Brain microvascular endothelial cell (primary cell): ENCODE data around the gene SLC38A9.
"Not testable (repeated sequence)": the region's sequence is repeated elsewhere in the genome, so short reads cannot be mapped to it uniquely, and the experiment has no call there.

Experiments used
- DNase-seq: peaks from one replicate; pipeline ENCODE4 v3.0.0-alpha.2; 2020
- H3K27ac ChIP-seq: fragments of 250-450 bp; sonication (Bioruptor Pico); 2 replicates; pipeline ENCODE4 v1.5.1; 2020; ENCODE audit warnings: mild to moderate bottlenecking, moderate library complexity
- H3K27me3 ChIP-seq: fragments of 250-450 bp; sonication (Bioruptor Pico); replicated peaks from 2 replicates; pipeline ENCODE4 v1.5.1; 2020; ENCODE audit warnings: mild to moderate bottlenecking
- H3K36me3 ChIP-seq: fragments of 250-450 bp; sonication (Bioruptor Pico); replicated peaks from 2 replicates; pipeline ENCODE4 v1.5.1; 2020; ENCODE audit warnings: mild to moderate bottlenecking
- H3K4me3 ChIP-seq: 2 replicates; pipeline ENCODE4 v1.5.1; 2011; ENCODE audit warnings: low read depth, mild to moderate bottlenecking, control low read depth, low read length, moderate library complexity
- in situ Hi-C: cut with HindIII; loops from 2 replicates; pipeline ENCODE4 v1.10.0; 2017; ENCODE audit warnings: low sequenced_read_pairs, low pct_ligation_motif_present
- TF ChIP-seq, protein P1 (sequence below): IDR thresholded peaks from 2 replicates; pipeline ENCODE4 v1.5.1; 2011; ENCODE audit warnings: low read depth, mild to moderate bottlenecking, moderate library complexity, low read length, control low read depth, inconsistent platforms; ENCODE audit errors: missing control alignments

The SLC38A9 gene, protein sequence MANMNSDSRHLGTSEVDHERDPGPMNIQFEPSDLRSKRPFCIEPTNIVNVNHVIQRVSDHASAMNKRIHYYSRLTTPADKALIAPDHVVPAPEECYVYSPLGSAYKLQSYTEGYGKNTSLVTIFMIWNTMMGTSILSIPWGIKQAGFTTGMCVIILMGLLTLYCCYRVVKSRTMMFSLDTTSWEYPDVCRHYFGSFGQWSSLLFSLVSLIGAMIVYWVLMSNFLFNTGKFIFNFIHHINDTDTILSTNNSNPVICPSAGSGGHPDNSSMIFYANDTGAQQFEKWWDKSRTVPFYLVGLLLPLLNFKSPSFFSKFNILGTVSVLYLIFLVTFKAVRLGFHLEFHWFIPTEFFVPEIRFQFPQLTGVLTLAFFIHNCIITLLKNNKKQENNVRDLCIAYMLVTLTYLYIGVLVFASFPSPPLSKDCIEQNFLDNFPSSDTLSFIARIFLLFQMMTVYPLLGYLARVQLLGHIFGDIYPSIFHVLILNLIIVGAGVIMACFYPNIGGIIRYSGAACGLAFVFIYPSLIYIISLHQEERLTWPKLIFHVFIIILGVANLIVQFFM

DNA sequence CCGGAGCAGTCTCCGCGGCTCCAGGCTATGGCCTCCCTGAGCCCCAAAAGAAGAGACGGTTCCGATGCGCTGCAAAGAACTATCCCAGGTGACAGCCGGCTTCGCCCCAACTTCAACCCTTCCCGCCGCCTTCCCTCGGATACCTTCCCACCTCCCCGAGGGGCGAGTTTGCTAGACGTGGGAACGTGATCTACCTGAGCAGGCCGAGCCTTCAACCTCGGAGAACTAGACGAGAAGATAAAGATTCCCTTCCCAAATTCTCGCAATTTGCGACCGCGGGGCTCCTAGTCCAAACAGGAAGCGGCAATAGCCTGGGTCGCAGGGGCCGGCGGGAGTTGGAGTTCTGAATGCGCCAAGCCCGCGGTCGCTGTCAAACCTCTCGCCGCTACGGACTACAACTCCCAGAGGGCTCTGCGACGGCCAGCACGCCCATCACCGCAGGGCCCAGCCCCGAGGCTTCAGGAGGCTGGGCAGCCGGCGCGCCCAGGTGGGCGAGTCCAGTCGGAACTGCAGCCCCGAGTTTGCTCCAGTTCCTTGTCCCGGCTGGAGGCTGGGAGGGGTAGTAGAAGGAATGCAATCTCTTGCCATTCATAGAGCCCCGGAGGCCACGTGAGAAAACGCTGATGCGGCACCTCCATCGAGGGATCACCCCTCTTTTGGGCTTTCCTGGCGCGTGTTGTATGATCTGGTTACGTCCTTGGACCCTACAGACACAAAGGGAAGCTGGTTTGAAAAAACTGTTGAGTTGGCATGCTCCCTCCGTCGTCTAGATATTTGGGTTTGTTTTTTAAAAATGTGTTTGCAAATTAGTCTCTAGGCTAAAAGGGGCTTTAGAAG is at the start of gene SLC38A9:
TSS of gene SLC38A9 (minus strand) at position 302 of the 837 bp plus-strand sequence. CDS start 14,366 bp downstream, outside the sequence.
- peak; percentile 93 for DNase-seq
- no peak within 1 kb of the TSS for H3K27ac ChIP-seq
- no peaks in the 10 kb centered on the region for H3K27me3 ChIP-seq
- H3K4me3 ChIP-seq = peak within 1 kb of the TSS; percentile 98
- in situ Hi-C loops = no loop called here
- H3K36me3 ChIP-seq = no peaks in the 10 kb centered on the region
- TF ChIP-seq, protein P1, sequence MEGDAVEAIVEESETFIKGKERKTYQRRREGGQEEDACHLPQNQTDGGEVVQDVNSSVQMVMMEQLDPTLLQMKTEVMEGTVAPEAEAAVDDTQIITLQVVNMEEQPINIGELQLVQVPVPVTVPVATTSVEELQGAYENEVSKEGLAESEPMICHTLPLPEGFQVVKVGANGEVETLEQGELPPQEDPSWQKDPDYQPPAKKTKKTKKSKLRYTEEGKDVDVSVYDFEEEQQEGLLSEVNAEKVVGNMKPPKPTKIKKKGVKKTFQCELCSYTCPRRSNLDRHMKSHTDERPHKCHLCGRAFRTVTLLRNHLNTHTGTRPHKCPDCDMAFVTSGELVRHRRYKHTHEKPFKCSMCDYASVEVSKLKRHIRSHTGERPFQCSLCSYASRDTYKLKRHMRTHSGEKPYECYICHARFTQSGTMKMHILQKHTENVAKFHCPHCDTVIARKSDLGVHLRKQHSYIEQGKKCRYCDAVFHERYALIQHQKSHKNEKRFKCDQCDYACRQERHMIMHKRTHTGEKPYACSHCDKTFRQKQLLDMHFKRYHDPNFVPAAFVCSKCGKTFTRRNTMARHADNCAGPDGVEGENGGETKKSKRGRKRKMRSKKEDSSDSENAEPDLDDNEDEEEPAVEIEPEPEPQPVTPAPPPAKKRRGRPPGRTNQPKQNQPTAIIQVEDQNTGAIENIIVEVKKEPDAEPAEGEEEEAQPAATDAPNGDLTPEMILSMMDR = no peak

DNA sequence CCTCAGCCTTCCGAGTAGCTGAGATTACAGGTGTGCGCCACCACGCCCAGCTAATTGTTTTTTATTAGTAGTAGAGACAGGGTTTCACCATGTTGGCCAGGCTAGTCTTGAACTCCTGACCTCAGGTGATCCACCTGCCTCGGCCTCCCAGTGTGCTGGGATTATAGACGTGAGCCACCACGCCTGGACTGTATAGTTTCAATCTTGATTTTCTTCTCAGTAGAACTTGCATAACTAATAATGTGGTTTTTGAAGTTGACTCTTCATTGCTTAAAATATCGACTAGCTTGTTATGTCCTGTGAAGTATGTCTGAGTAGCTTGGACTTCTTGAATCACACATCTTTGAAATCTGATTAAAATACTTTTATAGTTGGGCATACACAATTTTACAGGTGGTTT is 49.6 kb upstream of the SLC38A9 start:
- in situ Hi-C loops, DNase-seq, H3K27ac ChIP-seq, H3K4me3 ChIP-seq, H3K27me3 ChIP-seq, H3K36me3 ChIP-seq: not testable (repeated sequence)

DNA sequence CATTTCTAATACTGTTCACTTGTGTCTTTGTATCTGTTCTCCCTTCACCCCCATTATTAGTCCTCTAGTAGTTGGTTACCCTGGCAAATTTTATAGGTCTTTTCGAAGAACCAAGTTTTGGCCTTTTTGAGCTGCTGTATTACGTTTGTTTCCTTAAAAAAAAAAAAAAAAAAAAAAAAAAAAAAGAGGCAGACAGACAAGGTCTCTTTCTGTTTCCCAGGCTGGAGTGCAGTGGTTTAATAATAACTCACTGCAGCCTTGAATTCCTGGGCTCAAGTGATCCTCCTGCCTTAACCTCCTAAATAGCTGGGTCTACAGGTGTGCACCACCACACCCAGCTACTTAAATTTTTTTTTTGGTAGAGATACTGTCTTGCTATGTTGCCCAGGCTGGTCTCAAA is 46.6 kb upstream of the SLC38A9 start:
- TF ChIP-seq, protein P1 = no peak
- H3K36me3 ChIP-seq = no peaks in the 10 kb centered on the region
- in situ Hi-C loops = no loop called here
- H3K27me3 ChIP-seq = no peaks in the 10 kb centered on the region
- DNase-seq = no peak
- no peak overlapping the region for H3K27ac ChIP-seq
- no peak overlapping the region for H3K4me3 ChIP-seq

DNA sequence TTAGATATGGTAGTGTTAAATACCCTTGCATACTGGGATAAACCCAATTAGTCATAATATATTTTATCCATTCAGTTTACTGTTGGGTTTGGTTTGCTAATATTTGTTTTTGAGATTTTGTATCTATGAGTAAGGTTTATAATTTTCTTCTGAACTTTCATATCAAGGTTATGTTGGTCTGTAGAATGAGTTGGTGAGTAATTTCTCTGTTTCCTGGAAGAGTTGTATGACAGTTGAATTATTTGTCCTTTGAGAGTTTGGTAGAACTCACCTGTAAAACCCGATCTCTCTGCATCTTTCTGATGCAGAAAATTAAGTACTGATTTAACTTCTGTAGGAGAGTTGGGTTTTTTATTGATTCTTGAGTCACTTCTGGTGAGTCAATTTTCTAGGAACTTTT is 46.1 kb upstream of the SLC38A9 start:
- no peaks in the 10 kb centered on the region for H3K27me3 ChIP-seq
- H3K27ac ChIP-seq = no peak overlapping the region
- no peak overlapping the region for H3K4me3 ChIP-seq
- DNase-seq = no peak
- no peaks in the 10 kb centered on the region for H3K36me3 ChIP-seq
- in situ Hi-C loops = no loop called here
- TF ChIP-seq, protein P1 = no peak

DNA sequence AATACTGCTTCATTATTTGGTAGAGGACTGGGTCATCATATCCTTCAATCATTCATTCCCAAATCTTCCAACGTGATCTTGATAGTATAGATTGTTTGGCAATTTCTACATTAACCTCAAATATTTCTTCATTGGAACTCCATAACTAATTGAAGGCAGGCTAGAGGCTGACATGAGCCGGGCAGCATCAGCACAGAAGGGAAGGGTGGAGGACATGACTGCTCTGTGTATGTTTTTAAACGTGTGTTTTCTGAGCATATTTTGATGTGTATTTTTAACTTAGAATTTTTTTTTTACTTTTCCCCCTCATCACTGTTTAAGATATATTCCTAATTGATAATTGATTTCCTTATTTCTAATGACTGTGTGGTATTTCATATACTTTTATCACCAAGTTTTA is 38.4 kb upstream of the SLC38A9 start:
- Histone ChIP-seq H3K27me3 (no peaks in the 10 kb centered on the region), H3K27ac (no peak overlapping the region), H3K36me3 (no peaks in the 10 kb centered on the region), H3K4me3 (no peak overlapping the region)
- TF ChIP-seq, protein P1 = no peak
- in situ Hi-C loops = no loop called here
- no peak for DNase-seq

DNA sequence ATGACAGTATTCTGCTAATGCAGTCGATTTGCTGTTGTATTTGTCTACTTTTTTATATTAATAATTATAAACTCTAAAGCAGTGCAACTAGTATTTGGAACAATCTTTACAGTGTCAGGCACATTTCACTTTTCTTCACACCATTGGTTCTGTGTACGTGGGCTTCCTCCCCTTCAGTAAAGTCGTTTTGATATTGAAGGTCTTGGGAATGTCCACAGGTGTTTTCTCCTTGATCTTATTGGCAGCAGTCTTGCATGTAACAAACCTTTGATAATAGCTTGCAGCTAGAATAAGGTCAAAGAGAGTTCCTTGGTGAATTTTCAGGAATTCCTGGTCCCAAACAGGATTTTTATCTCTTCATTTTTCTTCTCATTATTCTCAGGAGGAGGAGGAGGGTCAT is 37.9 kb upstream of the SLC38A9 start:
- no peak overlapping the region for H3K4me3 ChIP-seq
- no peak for DNase-seq
- TF ChIP-seq, protein P1 = no peak
- in situ Hi-C loops = no loop called here
- no peaks in the 10 kb centered on the region for H3K36me3 ChIP-seq
- H3K27ac ChIP-seq = no peak overlapping the region
- H3K27me3 ChIP-seq = no peaks in the 10 kb centered on the region
